Panc1 (cell line): Measurements from ENCODE around the gene ARHGEF28.

Experiments
- POLR2AphosphoS5 ChIP-seq: IDR thresholded peaks from 2 replicates; pipeline ENCODE4 v1.6.1; 2012; ENCODE audit warnings: mild to moderate bottlenecking, low read depth, low read length, moderate library complexity
- TCF7L2 ChIP-seq: IDR thresholded peaks from 2 replicates; pipeline ENCODE4 v1.6.1; 2011; ENCODE audit warnings: mild to moderate bottlenecking, low read depth, low read length, inconsistent platforms
- TF ChIP-seq, protein P1 (sequence below), 2 experiments: IDR thresholded peaks; 2 replicates each; pipeline ENCODE4 v1.6.1; 2011 to 2012; ENCODE audit warnings: low read depth in 2 of 2, control low read depth in 1 of 2, low read length in 1 of 2, mild to moderate bottlenecking in 1 of 2, moderate library complexity in 1 of 2; ENCODE audit not compliant: insufficient read depth in 1 of 2
- TF ChIP-seq, protein P2 (sequence below): fragments of 450-650 bp; IDR thresholded peaks from 2 replicates; pipeline ENCODE4 v1.5.1; 2017; ENCODE audit warnings: mild to moderate bottlenecking

DNA sequence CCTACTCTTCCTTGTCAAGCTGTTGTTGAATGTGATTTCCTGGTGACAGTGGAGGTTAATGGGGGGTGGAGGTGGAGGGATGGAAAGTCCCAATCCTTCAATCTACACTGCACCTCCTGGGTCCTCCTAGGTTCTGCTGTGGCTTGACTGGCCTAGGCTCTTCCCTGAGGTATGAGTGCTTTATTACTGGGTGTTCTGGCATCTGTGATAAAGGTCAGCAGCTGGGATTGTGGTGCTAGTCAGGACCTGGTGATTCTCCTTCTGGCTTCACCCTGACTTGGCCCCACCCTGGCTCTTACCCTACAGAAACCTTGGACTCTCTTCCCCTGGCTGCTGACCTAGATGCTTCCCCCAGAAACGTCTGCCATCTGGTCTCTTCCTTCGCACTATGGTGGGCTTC lies 194.3 kb downstream of the ARHGEF28 start:
- TF ChIP-seq, protein P1, sequence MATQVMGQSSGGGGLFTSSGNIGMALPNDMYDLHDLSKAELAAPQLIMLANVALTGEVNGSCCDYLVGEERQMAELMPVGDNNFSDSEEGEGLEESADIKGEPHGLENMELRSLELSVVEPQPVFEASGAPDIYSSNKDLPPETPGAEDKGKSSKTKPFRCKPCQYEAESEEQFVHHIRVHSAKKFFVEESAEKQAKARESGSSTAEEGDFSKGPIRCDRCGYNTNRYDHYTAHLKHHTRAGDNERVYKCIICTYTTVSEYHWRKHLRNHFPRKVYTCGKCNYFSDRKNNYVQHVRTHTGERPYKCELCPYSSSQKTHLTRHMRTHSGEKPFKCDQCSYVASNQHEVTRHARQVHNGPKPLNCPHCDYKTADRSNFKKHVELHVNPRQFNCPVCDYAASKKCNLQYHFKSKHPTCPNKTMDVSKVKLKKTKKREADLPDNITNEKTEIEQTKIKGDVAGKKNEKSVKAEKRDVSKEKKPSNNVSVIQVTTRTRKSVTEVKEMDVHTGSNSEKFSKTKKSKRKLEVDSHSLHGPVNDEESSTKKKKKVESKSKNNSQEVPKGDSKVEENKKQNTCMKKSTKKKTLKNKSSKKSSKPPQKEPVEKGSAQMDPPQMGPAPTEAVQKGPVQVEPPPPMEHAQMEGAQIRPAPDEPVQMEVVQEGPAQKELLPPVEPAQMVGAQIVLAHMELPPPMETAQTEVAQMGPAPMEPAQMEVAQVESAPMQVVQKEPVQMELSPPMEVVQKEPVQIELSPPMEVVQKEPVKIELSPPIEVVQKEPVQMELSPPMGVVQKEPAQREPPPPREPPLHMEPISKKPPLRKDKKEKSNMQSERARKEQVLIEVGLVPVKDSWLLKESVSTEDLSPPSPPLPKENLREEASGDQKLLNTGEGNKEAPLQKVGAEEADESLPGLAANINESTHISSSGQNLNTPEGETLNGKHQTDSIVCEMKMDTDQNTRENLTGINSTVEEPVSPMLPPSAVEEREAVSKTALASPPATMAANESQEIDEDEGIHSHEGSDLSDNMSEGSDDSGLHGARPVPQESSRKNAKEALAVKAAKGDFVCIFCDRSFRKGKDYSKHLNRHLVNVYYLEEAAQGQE (IDR thresholded peaks at IDR 0.05; ENCODE audit: insufficient read depth in 1 of 2, low read depth in 2 of 2, low read length in 1 of 2) = no peak
- TF ChIP-seq, protein P2, sequence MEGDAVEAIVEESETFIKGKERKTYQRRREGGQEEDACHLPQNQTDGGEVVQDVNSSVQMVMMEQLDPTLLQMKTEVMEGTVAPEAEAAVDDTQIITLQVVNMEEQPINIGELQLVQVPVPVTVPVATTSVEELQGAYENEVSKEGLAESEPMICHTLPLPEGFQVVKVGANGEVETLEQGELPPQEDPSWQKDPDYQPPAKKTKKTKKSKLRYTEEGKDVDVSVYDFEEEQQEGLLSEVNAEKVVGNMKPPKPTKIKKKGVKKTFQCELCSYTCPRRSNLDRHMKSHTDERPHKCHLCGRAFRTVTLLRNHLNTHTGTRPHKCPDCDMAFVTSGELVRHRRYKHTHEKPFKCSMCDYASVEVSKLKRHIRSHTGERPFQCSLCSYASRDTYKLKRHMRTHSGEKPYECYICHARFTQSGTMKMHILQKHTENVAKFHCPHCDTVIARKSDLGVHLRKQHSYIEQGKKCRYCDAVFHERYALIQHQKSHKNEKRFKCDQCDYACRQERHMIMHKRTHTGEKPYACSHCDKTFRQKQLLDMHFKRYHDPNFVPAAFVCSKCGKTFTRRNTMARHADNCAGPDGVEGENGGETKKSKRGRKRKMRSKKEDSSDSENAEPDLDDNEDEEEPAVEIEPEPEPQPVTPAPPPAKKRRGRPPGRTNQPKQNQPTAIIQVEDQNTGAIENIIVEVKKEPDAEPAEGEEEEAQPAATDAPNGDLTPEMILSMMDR = no peak
- TF ChIP-seq POLR2AphosphoS5 (no peak), TCF7L2 (no peak)
